Measurements from ENCODE around the gene PHYHIPL. TPM values are rescaled to one million over a fixed set of nuclear protein-coding genes. Genes with fewer than 3 reads are reported as not detected.

Gene PHYHIPL
- total RNA-seq, 2 experiments from 2014 or later: not detected

GRCh38 chr10:59279476-59279875 is 103.0 kb downstream of the PHYHIPL start:
- DNase-seq (no peak), ATAC-seq (no peak)
- ChIA-PET POLR2A (no interaction called here), CTCF (no interaction called here)
- no peaks in the 10 kb centered on the region for H3K9me3 Mint-ChIP-seq
- H3K4me3 Mint-ChIP-seq: no peak overlapping the region
- H3K36me3 Mint-ChIP-seq (ENCODE audit: low read depth): no peaks in the 10 kb centered on the region
- H3K4me1 Mint-ChIP-seq (ENCODE audit: low read depth): no peaks in the 10 kb centered on the region
- intact Hi-C loops (cut with micrococcal nuclease): no loop called here
- TF ChIP-seq CTCF (IDR thresholded peaks at IDR 0.05): no peak
- H3K27me3 Mint-ChIP-seq: no peaks in the 10 kb centered on the region
- no peak overlapping the region for H3K27ac Mint-ChIP-seq

DNA sequence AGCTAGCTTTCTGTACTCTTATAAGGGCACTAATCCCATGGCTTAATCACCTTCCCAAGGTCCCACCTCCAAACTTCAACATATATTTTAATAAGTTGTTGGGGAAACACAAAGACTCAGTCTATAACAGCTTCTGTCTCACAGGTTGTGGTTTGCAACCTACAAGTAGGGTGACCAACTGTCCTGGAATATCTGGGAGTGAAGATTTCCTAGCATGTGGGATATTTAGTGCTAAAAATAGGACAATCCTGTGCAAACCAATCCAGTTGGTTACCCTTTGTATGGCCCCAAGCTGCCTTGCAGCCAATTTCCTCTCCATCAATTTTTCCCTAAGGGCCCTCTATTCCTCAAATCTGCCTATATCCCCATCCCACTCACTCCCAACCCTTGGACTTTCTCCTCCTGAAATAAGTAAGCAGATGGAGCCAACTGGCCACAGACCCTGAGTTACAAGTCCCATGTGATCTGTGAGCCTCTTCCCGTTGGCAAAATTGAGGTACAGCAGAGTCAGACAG is 103.6 kb downstream of the PHYHIPL start:
- H3K36me3 Mint-ChIP-seq (ENCODE audit: low read depth): no peaks in the 10 kb centered on the region
- ATAC-seq: no peak
- CTCF ChIA-PET: no interaction called here
- POLR2A ChIA-PET: no interaction called here
- no peaks in the 10 kb centered on the region for H3K27me3 Mint-ChIP-seq
- intact Hi-C loops (cut with micrococcal nuclease): no loop called here
- H3K4me3 Mint-ChIP-seq: no peak overlapping the region
- DNase-seq: no peak
- no peaks in the 10 kb centered on the region for H3K4me1 Mint-ChIP-seq (ENCODE audit: low read depth)
- no peak overlapping the region for H3K27ac Mint-ChIP-seq
- H3K9me3 Mint-ChIP-seq: no peaks in the 10 kb centered on the region
- TF ChIP-seq CTCF (IDR thresholded peaks at IDR 0.05): no peak

GRCh38 chr10:59281861-59282260 is 105.4 kb downstream of the PHYHIPL start:
- no peak overlapping the region for H3K4me3 Mint-ChIP-seq
- H3K9me3 Mint-ChIP-seq: no peaks in the 10 kb centered on the region
- no peaks in the 10 kb centered on the region for H3K4me1 Mint-ChIP-seq (ENCODE audit: low read depth)
- DNase-seq: no peak
- intact Hi-C loops (cut with micrococcal nuclease): no loop called here
- no peak for ATAC-seq
- no peak overlapping the region for H3K27ac Mint-ChIP-seq
- H3K36me3 Mint-ChIP-seq (ENCODE audit: low read depth): no peaks in the 10 kb centered on the region
- H3K27me3 Mint-ChIP-seq: no peaks in the 10 kb centered on the region
- POLR2A ChIA-PET: no interaction called here
- no peak for TF ChIP-seq CTCF (IDR thresholded peaks at IDR 0.05)
- CTCF ChIA-PET: no interaction called here

GRCh38 chr10:59283456-59284091 is 107.1 kb downstream of the PHYHIPL start:
- Mint-ChIP-seq H3K4me1 (ENCODE audit: low read depth) (no peaks in the 10 kb centered on the region), H3K27me3 (no peaks in the 10 kb centered on the region), H3K4me3 (no peak overlapping the region), H3K27ac (no peak overlapping the region), H3K36me3 (ENCODE audit: low read depth) (no peaks in the 10 kb centered on the region), H3K9me3 (no peaks in the 10 kb centered on the region)
- no peak for TF ChIP-seq CTCF (IDR thresholded peaks at IDR 0.05)
- DNase-seq (no peak), ATAC-seq (no peak)
- ChIA-PET POLR2A (no interaction called here), CTCF (no interaction called here)
- intact Hi-C loops (cut with micrococcal nuclease): no loop called here

GRCh38 chr10:59284118-59284975 is 107.9 kb downstream of the PHYHIPL start:
- POLR2A ChIA-PET: no interaction called here
- no peak for TF ChIP-seq CTCF (IDR thresholded peaks at IDR 0.05)
- Mint-ChIP-seq H3K36me3 (ENCODE audit: low read depth) (no peaks in the 10 kb centered on the region), H3K4me3 (no peak overlapping the region), H3K4me1 (ENCODE audit: low read depth) (no peaks in the 10 kb centered on the region), H3K27ac (no peak overlapping the region), H3K9me3 (no peaks in the 10 kb centered on the region), H3K27me3 (no peaks in the 10 kb centered on the region)
- intact Hi-C loops (cut with micrococcal nuclease): no loop called here
- DNase-seq (no peak), ATAC-seq (no peak)
- CTCF ChIA-PET: no interaction called here
